Brain microvascular endothelial cell (primary cell): ENCODE results near the gene SORBS1.

Experiments
- DNase-seq: peaks from one replicate; pipeline ENCODE4 v3.0.0-alpha.2; 2020
- H3K27ac ChIP-seq: fragments of 250-450 bp; sonication (Bioruptor Pico); 2 replicates; pipeline ENCODE4 v1.5.1; 2020; ENCODE audit warnings: mild to moderate bottlenecking, moderate library complexity
- H3K27me3 ChIP-seq: fragments of 250-450 bp; sonication (Bioruptor Pico); replicated peaks from 2 replicates; pipeline ENCODE4 v1.5.1; 2020; ENCODE audit warnings: mild to moderate bottlenecking
- H3K36me3 ChIP-seq: fragments of 250-450 bp; sonication (Bioruptor Pico); replicated peaks from 2 replicates; pipeline ENCODE4 v1.5.1; 2020; ENCODE audit warnings: mild to moderate bottlenecking
- H3K4me3 ChIP-seq: 2 replicates; pipeline ENCODE4 v1.5.1; 2011; ENCODE audit warnings: low read depth, mild to moderate bottlenecking, control low read depth, low read length, moderate library complexity
- CTCF ChIP-seq: IDR thresholded peaks from 2 replicates; pipeline ENCODE4 v1.5.1; 2011; ENCODE audit warnings: low read depth, mild to moderate bottlenecking, moderate library complexity, low read length, control low read depth, inconsistent platforms; ENCODE audit errors: missing control alignments
- in situ Hi-C: cut with HindIII; loops from 2 replicates; pipeline ENCODE4 v1.10.0; 2017; ENCODE audit warnings: low sequenced_read_pairs, low pct_ligation_motif_present

Gene SORBS1

GRCh38 chr10:95416973-95417372 is 144.2 kb downstream of the SORBS1 start:
- H3K27ac ChIP-seq: no peak overlapping the region
- H3K27me3 ChIP-seq: peaks cover 11% of the 10 kb centered on the region
- no peak for DNase-seq
- TF ChIP-seq CTCF: no peak
- in situ Hi-C loops: no loop called here
- no peaks in the 10 kb centered on the region for H3K36me3 ChIP-seq
- no peak overlapping the region for H3K4me3 ChIP-seq

DNA sequence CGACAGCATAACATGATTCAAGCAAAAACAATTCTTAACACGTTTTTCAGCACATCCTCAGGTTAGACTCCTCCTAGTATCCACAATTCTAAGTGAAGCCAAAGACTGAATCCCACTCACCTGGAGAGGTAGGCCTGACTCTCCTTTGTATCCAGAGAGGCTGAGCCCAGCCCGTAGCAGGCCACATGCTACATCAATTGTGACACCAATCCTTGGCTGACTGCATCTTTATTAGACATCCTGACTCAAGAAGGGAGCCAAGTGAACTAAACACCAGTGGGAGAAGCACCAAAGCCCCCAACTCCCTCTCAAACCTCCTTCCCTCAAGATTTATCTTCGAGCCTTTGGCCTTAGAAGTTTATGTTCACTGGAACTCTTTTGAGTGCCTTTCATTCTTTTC is 144.9 kb downstream of the SORBS1 start:
- Histone ChIP-seq H3K4me3 (no peak overlapping the region), H3K27ac (no peak overlapping the region), H3K27me3 (peaks cover 11% of the 10 kb centered on the region), H3K36me3 (no peaks in the 10 kb centered on the region)
- in situ Hi-C loops: no loop called here
- no peak for DNase-seq
- TF ChIP-seq CTCF: no peak

DNA sequence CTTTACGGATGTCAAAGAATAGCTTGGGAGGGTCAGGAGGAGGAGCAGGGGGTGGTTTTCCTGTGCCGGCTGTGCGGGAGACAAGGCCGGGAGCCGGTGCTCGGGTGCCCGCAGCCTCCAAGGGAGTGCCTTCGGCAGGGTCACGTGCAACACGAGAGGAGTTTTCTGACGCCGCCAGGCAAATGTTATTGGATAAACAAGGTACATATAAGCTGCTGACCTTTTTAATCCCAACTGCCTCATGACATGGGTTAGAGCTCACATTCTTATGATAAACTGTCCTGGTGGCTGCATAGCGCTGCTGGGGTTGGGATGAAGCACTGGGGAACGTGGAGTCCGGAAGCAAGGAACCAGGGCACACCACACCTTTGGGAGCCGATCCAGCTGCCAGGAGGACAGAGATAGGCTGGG is 145.5 kb downstream of the SORBS1 start:
- no peak for DNase-seq
- TF ChIP-seq CTCF: no peak
- Histone ChIP-seq H3K27ac (no peak overlapping the region), H3K4me3 (no peak overlapping the region), H3K27me3 (peaks cover 11% of the 10 kb centered on the region), H3K36me3 (no peaks in the 10 kb centered on the region)
- in situ Hi-C loops: no loop called here

DNA sequence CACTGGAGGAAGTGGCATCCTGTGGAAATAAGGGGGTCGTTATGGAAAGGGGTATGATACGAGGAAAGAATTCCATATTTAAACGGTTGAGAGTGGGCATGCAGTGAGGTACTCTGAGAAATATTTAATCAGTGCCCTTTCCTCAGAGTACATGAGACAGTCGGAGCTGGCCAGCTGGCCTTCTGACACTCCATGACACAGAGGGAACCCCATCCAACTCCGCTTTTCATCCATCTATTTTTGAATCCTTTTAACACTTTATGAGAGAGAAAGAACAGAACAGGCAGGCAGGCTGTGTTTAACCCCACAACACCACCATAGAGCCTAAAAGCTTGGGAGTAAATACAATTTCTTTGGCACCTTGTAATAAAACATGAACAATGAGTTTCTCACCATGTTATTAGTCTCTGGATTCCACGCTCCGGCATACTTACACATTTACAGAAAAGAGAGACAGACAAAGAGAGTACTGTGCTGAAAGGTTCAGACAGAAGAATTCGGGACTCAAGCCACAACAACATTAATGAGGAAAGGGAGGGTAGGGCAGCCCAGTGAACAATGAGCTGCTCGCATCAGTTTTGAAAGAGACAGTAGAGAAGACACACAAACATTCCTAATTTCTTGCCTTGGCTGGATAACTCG is 146.2 kb downstream of the SORBS1 start:
- in situ Hi-C loops: no loop called here
- no peak for DNase-seq
- no peak for TF ChIP-seq CTCF

GRCh38 chr10:95414016-95414830 is 146.9 kb downstream of the SORBS1 start:
- H3K27ac ChIP-seq: no peak overlapping the region
- peaks cover 11% of the 10 kb centered on the region for H3K27me3 ChIP-seq
- no peak for TF ChIP-seq CTCF
- no peak for DNase-seq
- no peaks in the 10 kb centered on the region for H3K36me3 ChIP-seq
- no peak overlapping the region for H3K4me3 ChIP-seq
- in situ Hi-C loops: no loop called here

More for the DNA sequence above, 146.2 kb downstream of the SORBS1 start:
- H3K27me3 ChIP-seq: peaks cover 11% of the 10 kb centered on the region
- H3K4me3 ChIP-seq: no peak overlapping the region
- no peaks in the 10 kb centered on the region for H3K36me3 ChIP-seq
- no peak overlapping the region for H3K27ac ChIP-seq

GRCh38 chr10:95413588-95413987 is 147.6 kb downstream of the SORBS1 start:
- H3K4me3 ChIP-seq: no peak overlapping the region
- peaks cover 11% of the 10 kb centered on the region for H3K27me3 ChIP-seq
- no peak for TF ChIP-seq CTCF
- H3K27ac ChIP-seq: no peak overlapping the region
- no peak for DNase-seq
- H3K36me3 ChIP-seq: no peaks in the 10 kb centered on the region
- in situ Hi-C loops: no loop called here
